Stimulated activated CD8-positive, alpha-beta memory T cell treated with anti-CD3 and anti-CD28 coated beads, Interleukin-15, amount 100 ng/mL, for 4 hours (primary cell): ENCODE data around the gene WDR90.
"Not testable (repeated sequence)": the region's sequence is repeated elsewhere in the genome, so short reads cannot be mapped to it uniquely, and the experiment has no call there.

Experiments used
- DNase-seq, 2 donors: peaks; one replicate each; pipeline ENCODE4 v3.0.0-alpha.2; 2020; ENCODE audit warnings: low read depth in 2 of 2

The WDR90 gene

GRCh38 chr16:708019-708418 lies 58.9 kb downstream of the WDR90 start:
- DNase-seq, result no peak

GRCh38 chr16:708959-709358 lies 59.8 kb downstream of the WDR90 start:
- DNase-seq, result no peak

GRCh38 chr16:709566-710499 lies 60.7 kb downstream of the WDR90 start:
- DNase-seq, result no peak

DNA sequence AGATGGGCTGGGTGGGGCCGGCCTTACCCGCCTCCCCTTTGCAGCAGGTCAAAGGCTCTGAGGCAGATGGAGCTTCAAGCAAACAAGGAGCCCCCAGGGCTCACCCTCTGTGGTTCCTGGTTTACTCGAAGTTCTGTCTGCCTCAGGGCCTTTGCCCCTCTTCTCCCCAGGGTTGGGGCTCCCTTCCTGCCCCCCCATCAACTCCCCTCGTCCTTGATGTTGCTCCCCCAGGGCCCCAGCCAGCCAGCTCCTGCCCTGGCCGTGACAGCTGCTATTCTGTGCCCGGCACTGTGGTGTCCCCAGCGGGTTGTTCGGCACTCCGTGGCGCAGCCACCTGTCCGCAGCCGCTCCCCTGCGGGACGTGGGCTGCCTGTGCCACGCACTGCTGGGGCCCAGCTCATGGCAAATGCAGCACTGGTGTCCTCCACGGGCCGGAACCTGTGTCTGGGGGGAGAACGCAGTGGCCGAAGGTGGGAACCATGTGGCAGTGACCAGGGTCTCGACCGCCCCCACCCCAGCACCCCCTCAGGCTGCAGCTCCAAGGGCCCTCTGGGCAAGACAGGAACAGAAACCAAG lies 61.4 kb downstream of the WDR90 start:
- DNase-seq, result no peak

DNA sequence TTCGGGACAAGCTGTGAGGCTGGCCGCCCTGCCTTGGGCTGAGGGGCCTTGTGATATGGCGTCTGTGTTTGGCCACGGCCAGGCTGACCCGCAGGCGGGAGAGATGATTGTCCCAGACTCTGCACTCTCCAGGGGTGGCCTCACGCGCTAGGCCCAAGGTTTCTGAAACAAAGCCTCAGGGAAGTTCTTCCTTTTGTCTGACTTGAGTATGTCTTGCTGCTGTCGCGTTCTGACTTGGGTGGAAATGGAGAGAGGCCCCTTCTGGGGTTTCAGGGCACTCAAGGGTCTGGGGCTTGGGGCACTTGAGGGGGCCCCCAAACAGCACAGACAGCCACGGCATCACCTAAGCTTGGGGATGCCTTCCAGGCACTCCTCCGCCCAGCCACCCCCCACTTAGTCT lies 61.9 kb downstream of the WDR90 start:
- no peak for DNase-seq

DNA sequence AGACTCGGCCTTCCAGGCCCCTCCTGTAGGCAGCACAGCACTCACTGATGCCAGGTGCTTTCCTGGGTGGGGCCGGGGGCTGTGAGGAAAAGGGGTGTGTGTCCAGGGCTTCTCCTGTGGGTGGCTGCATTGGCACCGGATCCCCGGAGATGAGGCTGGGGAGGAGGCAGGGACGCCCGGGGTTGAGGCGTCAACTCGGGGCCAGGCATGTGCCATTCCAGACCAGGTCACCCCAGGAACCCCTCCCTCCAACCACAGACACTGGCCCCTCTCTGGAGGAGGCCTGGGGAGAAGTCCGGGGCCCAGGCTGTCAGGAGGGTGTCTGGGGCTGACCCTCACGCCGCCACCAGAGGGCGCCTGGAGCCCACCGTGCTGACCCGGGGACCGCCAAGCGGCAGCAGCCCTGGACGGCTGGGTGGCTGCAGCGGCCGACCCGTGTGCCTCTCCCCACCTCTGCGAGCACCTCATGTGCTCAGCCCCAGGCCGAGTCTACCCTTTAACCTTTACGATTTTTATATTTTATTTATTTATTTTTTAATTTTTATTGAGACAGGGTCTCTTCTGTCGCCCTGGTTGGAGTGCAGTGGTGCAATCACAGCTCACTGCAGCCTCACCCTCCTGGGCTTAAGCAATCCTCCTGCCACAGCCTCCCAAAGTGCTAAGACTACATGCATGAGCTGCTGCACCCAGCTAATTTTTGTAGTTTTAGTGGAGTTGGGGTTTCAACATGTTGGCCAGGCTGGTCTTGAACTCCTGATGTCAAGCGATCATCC lies 62.6 kb downstream of the WDR90 start:
- peak in 1 of 2 donors; percentile 58 for DNase-seq

DNA sequence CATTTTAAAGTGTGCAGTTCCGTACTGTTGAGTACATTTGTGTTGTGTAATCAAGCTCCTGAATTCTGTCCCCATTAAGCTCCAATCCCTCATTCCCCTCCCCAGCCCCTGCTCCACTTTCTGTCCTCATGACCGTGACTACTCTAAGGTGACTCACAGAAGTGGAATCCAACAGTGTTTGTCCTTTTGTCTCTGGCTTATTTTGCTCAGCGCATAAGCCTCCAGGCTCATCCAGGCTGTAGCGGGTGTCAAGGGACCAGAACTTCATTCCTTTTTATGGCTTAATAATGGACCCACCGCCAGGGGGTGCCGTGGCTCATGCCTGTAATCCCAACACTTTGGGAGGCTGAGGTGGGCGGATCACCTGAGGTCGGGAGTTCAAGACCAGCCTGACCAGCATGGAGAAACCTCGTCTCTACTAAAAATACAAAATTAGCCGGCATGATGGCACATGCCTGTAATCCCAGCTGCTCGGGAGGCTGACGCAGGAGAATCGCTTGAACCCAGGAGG lies 63.6 kb downstream of the WDR90 start:
- DNase-seq, result not testable (repeated sequence)

DNA sequence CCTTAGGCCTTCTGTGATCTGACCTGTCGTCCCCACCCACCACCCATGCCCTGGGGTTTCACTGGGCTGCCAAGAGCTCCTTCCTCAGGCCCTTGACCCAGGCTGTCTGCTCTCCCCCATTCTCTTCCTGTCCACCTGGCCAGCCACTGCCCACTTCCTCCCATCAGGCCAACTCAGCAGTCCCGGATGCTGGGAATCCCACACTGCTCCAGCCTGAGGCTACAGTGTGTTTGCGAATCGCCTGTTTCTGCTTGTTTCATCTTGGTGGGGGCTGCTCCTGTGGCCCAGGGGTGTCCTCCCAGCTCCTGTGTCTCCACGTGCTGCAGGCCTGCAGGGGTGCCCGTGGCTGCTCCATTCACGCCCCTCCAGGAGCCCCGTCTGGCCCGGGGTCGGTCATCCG lies 64.9 kb downstream of the WDR90 start:
- DNase-seq, result no peak

DNA sequence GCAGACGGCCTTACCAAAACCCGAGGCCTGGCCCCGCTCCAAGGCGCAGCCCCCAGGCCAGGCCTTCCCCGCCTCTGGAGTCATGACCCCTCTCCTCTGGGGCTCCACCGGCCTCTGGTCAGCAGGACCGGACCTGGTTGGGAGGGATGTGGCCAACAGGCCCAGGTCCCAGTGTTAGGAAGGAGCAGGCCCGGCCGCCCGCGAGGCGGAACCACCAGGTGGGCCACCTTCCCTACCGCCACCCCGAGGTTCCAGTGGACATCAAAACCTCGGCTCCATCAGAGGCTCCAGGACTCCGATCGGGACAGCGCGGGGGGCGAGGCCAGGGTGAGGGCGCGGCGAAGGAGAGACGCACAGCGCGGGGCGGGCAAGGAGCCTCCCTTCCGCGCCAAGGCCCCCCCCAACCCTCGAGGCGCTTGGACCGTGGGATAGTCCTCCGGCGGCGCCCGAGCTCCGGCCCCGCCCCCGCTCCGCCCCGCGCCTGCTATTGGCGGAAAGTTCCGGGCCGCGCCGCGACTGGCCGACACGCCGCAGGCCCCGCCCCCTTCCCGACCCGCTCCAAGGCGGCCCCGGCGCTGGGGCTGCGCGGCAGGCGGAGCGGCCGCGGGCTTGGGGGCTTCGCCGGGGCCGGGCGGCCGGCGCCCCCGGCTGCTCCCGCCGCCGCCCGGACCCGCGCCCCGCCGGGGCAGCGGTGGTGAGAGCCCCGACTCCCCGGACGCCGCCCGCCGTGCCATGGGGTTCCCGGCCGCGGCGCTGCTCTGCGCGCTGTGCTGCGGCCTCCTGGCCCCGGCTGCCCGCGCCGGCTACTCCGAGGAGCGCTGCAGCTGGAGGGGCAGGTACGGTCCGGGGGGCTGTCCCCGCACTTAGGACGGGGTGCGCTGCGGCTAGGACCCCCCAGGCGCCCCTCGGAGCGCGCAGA lies 65.7 kb downstream of the WDR90 start, which contains the start of gene METRN:
METRN (plus strand) TSS at position 561 of the 919 bp plus-strand sequence; CDS start at position 733, 172 bp downstream.
- peak; percentile 72 to 79 for DNase-seq

DNA sequence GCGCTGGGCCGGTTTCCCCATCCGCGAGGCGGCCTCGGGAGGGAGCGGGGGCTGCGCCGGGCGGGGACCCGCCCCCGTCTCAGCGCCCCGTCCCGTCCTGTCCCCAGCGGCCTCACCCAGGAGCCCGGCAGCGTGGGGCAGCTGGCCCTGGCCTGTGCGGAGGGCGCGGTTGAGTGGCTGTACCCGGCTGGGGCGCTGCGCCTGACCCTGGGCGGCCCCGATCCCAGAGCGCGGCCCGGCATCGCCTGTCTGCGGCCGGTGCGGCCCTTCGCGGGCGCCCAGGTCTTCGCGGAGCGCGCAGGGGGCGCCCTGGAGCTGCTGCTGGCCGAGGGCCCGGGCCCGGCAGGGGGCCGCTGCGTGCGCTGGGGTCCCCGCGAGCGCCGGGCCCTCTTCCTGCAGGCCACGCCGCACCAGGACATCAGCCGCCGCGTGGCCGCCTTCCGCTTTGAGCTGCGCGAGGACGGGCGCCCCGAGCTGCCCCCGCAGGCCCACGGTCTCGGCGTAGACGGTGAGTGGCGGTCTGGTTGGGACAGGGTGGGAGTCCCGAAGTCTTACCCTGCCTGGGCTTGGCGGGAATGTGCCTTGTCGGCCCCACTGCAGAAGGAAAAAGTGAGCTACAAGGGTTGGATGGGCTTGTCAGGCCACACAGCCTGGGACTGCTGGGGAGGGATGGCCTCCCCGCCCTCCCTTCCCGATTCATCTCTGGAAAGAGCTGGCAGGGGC lies 66.5 kb downstream of the WDR90 start:
- DNase-seq, result no peak

DNA sequence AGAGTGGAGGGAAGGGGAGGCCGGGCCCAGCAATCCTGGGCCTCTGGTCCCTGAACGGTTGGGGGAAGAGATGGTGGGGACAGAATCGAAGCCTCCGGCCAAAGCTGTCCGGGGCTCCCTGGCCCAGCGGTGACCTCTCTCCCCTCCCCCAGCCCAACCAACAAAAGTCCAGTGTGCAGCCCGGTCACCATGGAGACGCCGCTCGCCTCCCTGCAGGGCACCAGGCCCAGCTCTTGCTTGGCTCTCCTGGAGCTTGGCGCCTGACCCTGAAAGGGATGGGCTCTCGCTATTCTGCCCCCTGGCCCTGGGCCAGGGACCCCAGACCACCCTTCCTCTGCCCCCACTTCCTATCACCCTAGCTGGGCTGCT lies 67.0 kb downstream of the WDR90 start:
- DNase-seq, result no peak

DNA sequence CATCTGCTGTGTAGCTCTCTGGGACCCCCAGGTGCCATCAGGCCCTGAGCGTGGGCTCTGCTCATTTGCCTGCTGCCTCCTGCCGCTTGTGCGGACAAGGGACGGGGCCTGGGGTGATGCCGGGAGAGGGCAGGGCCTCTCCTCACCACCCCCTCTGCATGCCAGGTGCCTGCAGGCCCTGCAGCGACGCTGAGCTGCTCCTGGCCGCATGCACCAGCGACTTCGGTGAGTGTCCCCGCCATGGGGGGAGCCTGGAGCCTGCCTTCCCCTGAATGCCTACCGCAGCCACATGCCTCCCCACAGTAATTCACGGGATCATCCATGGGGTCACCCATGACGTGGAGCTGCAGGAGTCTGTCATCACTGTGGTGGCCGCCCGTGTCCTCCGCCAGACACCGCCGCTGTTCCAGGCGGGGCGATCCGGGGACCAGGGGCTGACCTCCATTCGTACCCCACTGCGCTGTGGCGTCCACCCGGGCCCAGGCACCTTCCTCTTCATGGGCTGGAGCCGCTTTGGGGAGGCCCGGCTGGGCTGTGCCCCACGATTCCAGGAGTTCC lies 67.7 kb downstream of the WDR90 start:
- DNase-seq, result no peak
